ENCODE data around the gene KDM6A.

DNA sequence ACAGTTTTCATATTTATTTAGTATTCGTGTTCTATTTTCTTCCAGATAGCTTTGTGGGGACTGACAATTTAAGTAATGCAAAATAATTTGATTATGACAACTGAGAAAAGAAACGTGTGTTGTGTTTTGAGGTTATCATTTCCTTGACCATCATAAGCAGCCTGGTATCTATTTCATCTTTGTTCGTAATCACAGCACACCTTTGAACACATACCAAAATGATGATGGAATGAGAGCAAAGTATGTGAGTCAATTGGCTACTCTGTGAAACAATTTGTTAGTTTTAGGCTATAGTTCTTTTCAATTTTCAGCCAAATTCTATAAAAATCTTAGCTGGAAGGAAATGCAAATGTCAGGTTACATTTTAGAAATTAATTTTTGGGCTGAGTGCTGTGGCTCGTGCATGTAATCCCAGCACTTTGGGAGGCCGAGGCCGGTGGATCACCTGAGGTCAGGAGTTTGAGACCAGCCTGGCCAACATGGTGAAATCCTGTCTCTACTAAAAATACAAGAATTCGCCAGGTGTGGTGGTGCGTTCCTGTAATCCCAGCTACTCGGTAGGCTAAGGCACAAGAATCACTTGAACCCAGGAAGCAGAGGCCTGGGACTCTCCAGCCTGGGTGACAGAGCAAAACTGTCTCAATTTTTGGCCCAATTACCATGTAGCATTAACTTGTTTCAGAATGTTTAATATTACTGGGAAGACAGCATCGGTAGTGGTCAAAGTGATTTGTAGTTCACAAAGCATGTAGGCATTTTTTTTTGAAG is 30.3 kb upstream of the KDM6A start:
- TF ChIP-seq CTCF (IDR thresholded peaks at IDR 0.05): no peak
- TF ChIP-seq POLR2A (IDR thresholded peaks at IDR 0.05): no peak

Measured in esophagus squamous epithelium (tissue), 4 donors.